ENCODE data around the gene KRTAP6-1.

KRTAP6-1 gene

GRCh38 chr21:30625449-30626165, 11.9 kb upstream of the KRTAP6-1 start:
- Histone ChIP-seq H2BK15ac (ENCODE audit: low read depth, poor library complexity, severe bottlenecking) (no peak overlapping the region), H3K27ac (ENCODE audit: low read length, poor library complexity, severe bottlenecking) (no peak overlapping the region), H3K18ac (ENCODE audit: low read depth in 1 of 2, low read length in 2 of 2) (no peak overlapping the region), H3K23ac (ENCODE audit: low read length in 2 of 2) (no peak overlapping the region), H3K4ac (ENCODE audit: low read depth in 1 of 2, low read length in 2 of 2) (no peak overlapping the region), H2BK12ac (ENCODE audit: low read length in 2 of 2) (no peak overlapping the region), H4K8ac (ENCODE audit: low read length) (no peak overlapping the region), H3K79me1 (replicated peaks; ENCODE audit: low read length, poor library complexity, severe bottlenecking) (no peaks in the 10 kb centered on the region), H2BK120ac (ENCODE audit: low read depth, low read length) (no peak overlapping the region), H3K4me2 (ENCODE audit: low read length, poor library complexity, severe bottlenecking) (no peak overlapping the region), H3K4me3 (ENCODE audit: insufficient read depth in 1 of 2, low read depth in 1 of 2, low read length in 2 of 2) (no peak overlapping the region), H2AK5ac (ENCODE audit: low read length, severe bottlenecking) (no peak overlapping the region), H2AFZ (ENCODE audit: low read depth, low read length) (no peak overlapping the region), H4K91ac (ENCODE audit: low read length) (no peak overlapping the region), H3K27me3 (ENCODE audit: control insufficient read depth in 1 of 2, insufficient read depth in 1 of 2, low read length in 2 of 2) (no peaks in the 10 kb centered on the region), H3K9ac (ENCODE audit: low read length) (no peak overlapping the region), H3K14ac (ENCODE audit: low read length in 2 of 2) (no peak overlapping the region), H3K36me3 (ENCODE audit: control insufficient read depth in 1 of 2, insufficient read depth in 2 of 2, low read depth in 1 of 2, low read length in 2 of 2) (no peaks in the 10 kb centered on the region), H2BK5ac (ENCODE audit: low read depth, low read length, poor library complexity, severe bottlenecking) (no peak overlapping the region), H3K4me1 (ENCODE audit: control insufficient read depth, insufficient read depth, low read depth, low read length) (no peaks in the 10 kb centered on the region), H3K9me3 (ENCODE audit: control insufficient read depth, low read length) (peaks cover 8% of the 10 kb centered on the region)
- DNase-seq: no peak
- WGBS: 60% methylated on average over 3 of the region's 4 CpGs

- Histone ChIP-seq H2AFZ (ENCODE audit: low read depth, low read length) (no peak overlapping the region), H2BK12ac (ENCODE audit: low read length in 2 of 2) (no peak overlapping the region), H4K8ac (ENCODE audit: low read length) (no peak overlapping the region), H3K79me1 (replicated peaks; ENCODE audit: low read length, poor library complexity, severe bottlenecking) (no peaks in the 10 kb centered on the region), H2BK5ac (ENCODE audit: low read depth, low read length, poor library complexity, severe bottlenecking) (no peak overlapping the region), H3K4me1 (ENCODE audit: control insufficient read depth, insufficient read depth, low read depth, low read length) (no peaks in the 10 kb centered on the region), H3K14ac (ENCODE audit: low read length in 2 of 2) (no peak overlapping the region), H3K23ac (ENCODE audit: low read length in 2 of 2) (no peak overlapping the region), H2BK15ac (ENCODE audit: low read depth, poor library complexity, severe bottlenecking) (no peak overlapping the region), H2AK5ac (ENCODE audit: low read length, severe bottlenecking) (no peak overlapping the region), H3K4ac (ENCODE audit: low read depth in 1 of 2, low read length in 2 of 2) (no peak overlapping the region), H4K91ac (ENCODE audit: low read length) (no peak overlapping the region), H3K36me3 (ENCODE audit: control insufficient read depth in 1 of 2, insufficient read depth in 2 of 2, low read depth in 1 of 2, low read length in 2 of 2) (no peaks in the 10 kb centered on the region), H3K9ac (ENCODE audit: low read length) (no peak overlapping the region), H3K18ac (ENCODE audit: low read depth in 1 of 2, low read length in 2 of 2) (no peak overlapping the region), H3K9me3 (ENCODE audit: control insufficient read depth, low read length) (peaks cover 9% of the 10 kb centered on the region), H3K27me3 (ENCODE audit: control insufficient read depth in 1 of 2, insufficient read depth in 1 of 2, low read length in 2 of 2) (no peaks in the 10 kb centered on the region), H3K27ac (ENCODE audit: low read length, poor library complexity, severe bottlenecking) (no peak overlapping the region), H3K4me3 (ENCODE audit: insufficient read depth in 1 of 2, low read depth in 1 of 2, low read length in 2 of 2) (no peak overlapping the region), H2BK120ac (ENCODE audit: low read depth, low read length) (no peak overlapping the region), H3K4me2 (ENCODE audit: low read length, poor library complexity, severe bottlenecking) (no peak overlapping the region)
- DNase-seq: no peak
- 70% methylated on average over 3 of the region's 3 CpGs for WGBS
These were observed 9.6 kb upstream of the KRTAP6-1 start for GRCh38 chr21:30623362-30623761.

- Histone ChIP-seq H3K9me3 (ENCODE audit: control insufficient read depth, low read length) (peaks cover 8% of the 10 kb centered on the region), H2BK12ac (ENCODE audit: low read length in 2 of 2) (no peak within 1 kb of the TSS), H3K4me2 (ENCODE audit: low read length, poor library complexity, severe bottlenecking) (no peak within 1 kb of the TSS), H2BK120ac (ENCODE audit: low read depth, low read length) (no peak within 1 kb of the TSS), H4K91ac (ENCODE audit: low read length) (no peak within 1 kb of the TSS), H2AK5ac (ENCODE audit: low read length, severe bottlenecking) (no peak within 1 kb of the TSS), H3K27me3 (ENCODE audit: control insufficient read depth in 1 of 2, insufficient read depth in 1 of 2, low read length in 2 of 2) (no peaks in the 10 kb centered on the region), H2BK5ac (ENCODE audit: low read depth, low read length, poor library complexity, severe bottlenecking) (no peak within 1 kb of the TSS), H3K9ac (ENCODE audit: low read length) (no peak within 1 kb of the TSS), H2BK15ac (ENCODE audit: low read depth, poor library complexity, severe bottlenecking) (no peak within 1 kb of the TSS), H3K14ac (ENCODE audit: low read length in 2 of 2) (no peak within 1 kb of the TSS), H3K36me3 (ENCODE audit: control insufficient read depth in 1 of 2, insufficient read depth in 2 of 2, low read depth in 1 of 2, low read length in 2 of 2) (no peaks in the 10 kb centered on the region), H3K18ac (ENCODE audit: low read depth in 1 of 2, low read length in 2 of 2) (no peak within 1 kb of the TSS), H2AFZ (ENCODE audit: low read depth, low read length) (no peak within 1 kb of the TSS), H4K8ac (ENCODE audit: low read length) (no peak within 1 kb of the TSS), H3K4ac (ENCODE audit: low read depth in 1 of 2, low read length in 2 of 2) (no peak within 1 kb of the TSS), H3K23ac (ENCODE audit: low read length in 2 of 2) (no peak within 1 kb of the TSS), H3K79me1 (replicated peaks; ENCODE audit: low read length, poor library complexity, severe bottlenecking) (no peaks in the 10 kb centered on the region), H3K27ac (ENCODE audit: low read length, poor library complexity, severe bottlenecking) (no peak within 1 kb of the TSS), H3K4me1 (ENCODE audit: control insufficient read depth, insufficient read depth, low read depth, low read length) (no peaks in the 10 kb centered on the region), H3K4me3 (ENCODE audit: insufficient read depth in 1 of 2, low read depth in 1 of 2, low read length in 2 of 2) (no peak within 1 kb of the TSS)
- no peak for DNase-seq
- WGBS: no CpG with 5 or more reads among the region's 3 CpGs
These were observed 6.8 kb upstream of the KRTAP6-1 start, which contains the start of gene KRTAP20-4 for GRCh38 chr21:30620522-30620921. KRTAP20-4 (plus strand) TSS chr21:30620627.

GRCh38 chr21:30620080-30620479, 6.3 kb upstream of the KRTAP6-1 start:
- Histone ChIP-seq H2BK12ac (ENCODE audit: low read length in 2 of 2) (no peak overlapping the region), H3K9ac (ENCODE audit: low read length) (no peak overlapping the region), H3K4me3 (ENCODE audit: insufficient read depth in 1 of 2, low read depth in 1 of 2, low read length in 2 of 2) (no peak overlapping the region), H3K4me2 (ENCODE audit: low read length, poor library complexity, severe bottlenecking) (no peak overlapping the region), H3K4ac (ENCODE audit: low read depth in 1 of 2, low read length in 2 of 2) (no peak overlapping the region), H2BK5ac (ENCODE audit: low read depth, low read length, poor library complexity, severe bottlenecking) (no peak overlapping the region), H4K91ac (ENCODE audit: low read length) (no peak overlapping the region), H3K14ac (ENCODE audit: low read length in 2 of 2) (no peak overlapping the region), H3K79me1 (replicated peaks; ENCODE audit: low read length, poor library complexity, severe bottlenecking) (no peaks in the 10 kb centered on the region), H3K23ac (ENCODE audit: low read length in 2 of 2) (no peak overlapping the region), H4K8ac (ENCODE audit: low read length) (no peak overlapping the region), H2BK15ac (ENCODE audit: low read depth, poor library complexity, severe bottlenecking) (no peak overlapping the region), H3K9me3 (ENCODE audit: control insufficient read depth, low read length) (peaks cover 8% of the 10 kb centered on the region), H3K4me1 (ENCODE audit: control insufficient read depth, insufficient read depth, low read depth, low read length) (no peaks in the 10 kb centered on the region), H3K18ac (ENCODE audit: low read depth in 1 of 2, low read length in 2 of 2) (no peak overlapping the region), H3K27me3 (ENCODE audit: control insufficient read depth in 1 of 2, insufficient read depth in 1 of 2, low read length in 2 of 2) (no peaks in the 10 kb centered on the region), H3K36me3 (ENCODE audit: control insufficient read depth in 1 of 2, insufficient read depth in 2 of 2, low read depth in 1 of 2, low read length in 2 of 2) (no peaks in the 10 kb centered on the region), H2AK5ac (ENCODE audit: low read length, severe bottlenecking) (no peak overlapping the region), H2BK120ac (ENCODE audit: low read depth, low read length) (no peak overlapping the region), H2AFZ (ENCODE audit: low read depth, low read length) (no peak overlapping the region), H3K27ac (ENCODE audit: low read length, poor library complexity, severe bottlenecking) (no peak overlapping the region)
- no peak for DNase-seq
